ENCODE measurements around the gene MGLL. TPM values are rescaled to one million over a fixed set of nuclear protein-coding genes. Genes with fewer than 3 reads are reported as not detected.

MGLL gene
- total RNA-seq, 1 donor, result 18.1 TPM

GRCh38 chr3:127702151-127702578, 120.2 kb downstream of the MGLL start:
- H3K27me3 ChIP-seq (ENCODE audit: insufficient read depth, low read length), result no peaks in the 10 kb centered on the region
- no peaks in the 10 kb centered on the region for H3K36me3 ChIP-seq (ENCODE audit: insufficient read depth, low read length)
- no peaks in the 10 kb centered on the region for H4K20me1 ChIP-seq (ENCODE audit: insufficient read depth, low read length)
- H3K9me3 ChIP-seq (ENCODE audit: low read depth, low read length), result no peaks in the 10 kb centered on the region
- H3K27ac ChIP-seq (ENCODE audit: low read depth, low read length), result no peak overlapping the region
- no peaks in the 10 kb centered on the region for H3K79me2 ChIP-seq (ENCODE audit: insufficient read depth, low read length)
- peak overlapping the region; percentile 40 for H2AFZ ChIP-seq (ENCODE audit: low read length)
- H3K4me2 ChIP-seq (ENCODE audit: insufficient read depth, low read length), result no peak overlapping the region
- no peak overlapping the region for H3K4me3 ChIP-seq (ENCODE audit: insufficient read depth, low read length)
- H3K4me1 ChIP-seq (ENCODE audit: insufficient read depth, low read length), result peaks cover 19% of the 10 kb centered on the region
- no peak for DNase-seq (ENCODE audit: insufficient read length, low spot score, missing footprints)
- no peak for TF ChIP-seq CTCF (IDR thresholded peaks at IDR 0.05; ENCODE audit: extremely low read depth, low read depth, low read length)

- no peaks in the 10 kb centered on the region for H3K9me3 ChIP-seq (ENCODE audit: low read depth, low read length)
- H3K4me3 ChIP-seq (ENCODE audit: insufficient read depth, low read length), result no peak overlapping the region
- peaks cover 26% of the 10 kb centered on the region for H3K4me1 ChIP-seq (ENCODE audit: insufficient read depth, low read length)
- H3K27me3 ChIP-seq (ENCODE audit: insufficient read depth, low read length), result no peaks in the 10 kb centered on the region
- H3K36me3 ChIP-seq (ENCODE audit: insufficient read depth, low read length), result no peaks in the 10 kb centered on the region
- H4K20me1 ChIP-seq (ENCODE audit: insufficient read depth, low read length), result no peaks in the 10 kb centered on the region
- no peak overlapping the region for H3K27ac ChIP-seq (ENCODE audit: low read depth, low read length)
- no peak overlapping the region for H3K4me2 ChIP-seq (ENCODE audit: insufficient read depth, low read length)
- H3K79me2 ChIP-seq (ENCODE audit: insufficient read depth, low read length), result no peaks in the 10 kb centered on the region
- DNase-seq (ENCODE audit: insufficient read length, low spot score, missing footprints), result no peak
- H2AFZ ChIP-seq (ENCODE audit: low read length), result no peak overlapping the region
- no peak for TF ChIP-seq CTCF (IDR thresholded peaks at IDR 0.05; ENCODE audit: extremely low read depth, low read depth, low read length)
These were observed 120.9 kb downstream of the MGLL start for GRCh38 chr3:127701280-127701911.

- H4K20me1 ChIP-seq (ENCODE audit: insufficient read depth, low read length), result no peaks in the 10 kb centered on the region
- peak; percentile 6 for TF ChIP-seq CTCF (IDR thresholded peaks at IDR 0.05; ENCODE audit: extremely low read depth, low read depth, low read length)
- no peaks in the 10 kb centered on the region for H3K9me3 ChIP-seq (ENCODE audit: low read depth, low read length)
- no peaks in the 10 kb centered on the region for H3K27me3 ChIP-seq (ENCODE audit: insufficient read depth, low read length)
- no peak overlapping the region for H2AFZ ChIP-seq (ENCODE audit: low read length)
- no peak overlapping the region for H3K4me3 ChIP-seq (ENCODE audit: insufficient read depth, low read length)
- H3K4me2 ChIP-seq (ENCODE audit: insufficient read depth, low read length), result no peak overlapping the region
- H3K27ac ChIP-seq (ENCODE audit: low read depth, low read length), result no peak overlapping the region
- peaks cover 27% of the 10 kb centered on the region for H3K4me1 ChIP-seq (ENCODE audit: insufficient read depth, low read length)
- no peaks in the 10 kb centered on the region for H3K79me2 ChIP-seq (ENCODE audit: insufficient read depth, low read length)
- no peaks in the 10 kb centered on the region for H3K36me3 ChIP-seq (ENCODE audit: insufficient read depth, low read length)
- DNase-seq (ENCODE audit: insufficient read length, low spot score, missing footprints), result no peak
These were observed 121.9 kb downstream of the MGLL start for GRCh38 chr3:127700406-127700805.

GRCh38 chr3:127699416-127700300, 122.7 kb downstream of the MGLL start:
- no peak for DNase-seq (ENCODE audit: insufficient read length, low spot score, missing footprints)
- Histone ChIP-seq H3K4me2 (ENCODE audit: insufficient read depth, low read length) (no peak overlapping the region), H3K4me1 (ENCODE audit: insufficient read depth, low read length) (peaks cover 27% of the 10 kb centered on the region), H3K9me3 (ENCODE audit: low read depth, low read length) (no peaks in the 10 kb centered on the region), H3K4me3 (ENCODE audit: insufficient read depth, low read length) (no peak overlapping the region), H3K79me2 (ENCODE audit: insufficient read depth, low read length) (no peaks in the 10 kb centered on the region), H3K36me3 (ENCODE audit: insufficient read depth, low read length) (no peaks in the 10 kb centered on the region), H3K27ac (ENCODE audit: low read depth, low read length) (no peak overlapping the region), H3K27me3 (ENCODE audit: insufficient read depth, low read length) (no peaks in the 10 kb centered on the region), H4K20me1 (ENCODE audit: insufficient read depth, low read length) (no peaks in the 10 kb centered on the region), H2AFZ (ENCODE audit: low read length) (no peak overlapping the region)
- no peak for TF ChIP-seq CTCF (IDR thresholded peaks at IDR 0.05; ENCODE audit: extremely low read depth, low read depth, low read length)
